ENCODE measurements around the gene NCK2. TPM values are rescaled to one million over a fixed set of nuclear protein-coding genes. Genes with fewer than 3 reads are reported as not detected.

The NCK2 gene
- polyA plus RNA-seq, 1 of the 3 experiments (the other 2 are of a cell fraction) = 42.8 TPM

- TF ChIP-seq, protein P1, sequence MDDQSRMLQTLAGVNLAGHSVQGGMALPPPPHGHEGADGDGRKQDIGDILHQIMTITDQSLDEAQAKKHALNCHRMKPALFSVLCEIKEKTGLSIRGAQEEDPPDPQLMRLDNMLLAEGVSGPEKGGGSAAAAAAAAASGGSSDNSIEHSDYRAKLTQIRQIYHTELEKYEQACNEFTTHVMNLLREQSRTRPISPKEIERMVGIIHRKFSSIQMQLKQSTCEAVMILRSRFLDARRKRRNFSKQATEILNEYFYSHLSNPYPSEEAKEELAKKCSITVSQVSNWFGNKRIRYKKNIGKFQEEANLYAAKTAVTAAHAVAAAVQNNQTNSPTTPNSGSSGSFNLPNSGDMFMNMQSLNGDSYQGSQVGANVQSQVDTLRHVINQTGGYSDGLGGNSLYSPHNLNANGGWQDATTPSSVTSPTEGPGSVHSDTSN (IDR thresholded peaks at IDR 0.05) = no peak
- TF ChIP-seq RFX5 (IDR thresholded peaks at IDR 0.05; ENCODE audit: low read length) = no peak
- TF ChIP-seq NRF1 (IDR thresholded peaks at IDR 0.05; ENCODE audit: low read depth, low read length) = no peak
Measured at GRCh38 chr2:105880637-105881036, 135.9 kb downstream of the NCK2 start (continued).

GRCh38 chr2:105881286-105882136 lies 136.8 kb downstream of the NCK2 start:
- Histone ChIP-seq H3K36me3 (replicated peaks in 1 of 2; ENCODE audit: control insufficient read depth in 1 of 2, insufficient read depth in 2 of 2, low read length in 1 of 2) (peaks cover 0 to 8% of the 10 kb centered on the region in 2 experiments), H3K9ac (no peak overlapping the region), H3K4me3 (ENCODE audit: low read depth in 2 of 2, low read length in 1 of 2) (no peak overlapping the region), H3K4me1 (ENCODE audit: control insufficient read depth in 1 of 2, insufficient read depth in 2 of 2, low read depth in 1 of 2, low read length in 1 of 2) (peaks cover 0 to 17% of the 10 kb centered on the region in 2 experiments; a peak in 2 of 4 replicates), H2AFZ (ENCODE audit: low read depth) (no peak overlapping the region), H3K27me3 (ENCODE audit: insufficient read depth) (no peaks in the 10 kb centered on the region), H3F3A (replicated peaks; ENCODE audit: insufficient read depth) (no peaks in the 10 kb centered on the region), H3K9me2 (no peaks in the 10 kb centered on the region), H3K4me2 (no peak overlapping the region), H3K79me2 (ENCODE audit: insufficient read depth) (peaks cover 16% of the 10 kb centered on the region), H4K20me1 (ENCODE audit: insufficient read depth) (peaks cover 16% of the 10 kb centered on the region; the same call in 1 of the 2 replicates), H3K27ac (ENCODE audit: low read depth in 2 of 2, low read length in 1 of 2) (no peak overlapping the region), H3K9me3 (no peaks in the 10 kb centered on the region)
- 96% methylated on average over 64 of the region's 79 CpGs for WGBS (ENCODE audit: low lambda C conversion rate)
- TF ChIP-seq RXRA (IDR thresholded peaks at IDR 0.05; ENCODE audit: borderline replicate concordance, low read depth) = no peak
- TF ChIP-seq POLR2AphosphoS5 (IDR thresholded peaks at IDR 0.05; ENCODE audit: low read depth, low read length) = no peak
- TF ChIP-seq FOXJ3 (CRISPR knock-in tag; IDR thresholded peaks at IDR 0.05) = no peak
- TF ChIP-seq FOSL2 (IDR thresholded peaks at IDR 0.05; ENCODE audit: borderline replicate concordance, low read depth) = no peak
- no peak for TF ChIP-seq GABPA (IDR thresholded peaks at IDR 0.05; ENCODE audit: low read depth)
- TF ChIP-seq ELF1 (IDR thresholded peaks at IDR 0.05) = no peak
- no peak for TF ChIP-seq RFX5 (IDR thresholded peaks at IDR 0.05; ENCODE audit: low read length)
- TF ChIP-seq JUND (IDR thresholded peaks at IDR 0.05) = no peak
- TF ChIP-seq SIN3A (IDR thresholded peaks at IDR 0.05; ENCODE audit: borderline replicate concordance, low read depth, low read length) = no peak
- TF ChIP-seq, protein P2, sequence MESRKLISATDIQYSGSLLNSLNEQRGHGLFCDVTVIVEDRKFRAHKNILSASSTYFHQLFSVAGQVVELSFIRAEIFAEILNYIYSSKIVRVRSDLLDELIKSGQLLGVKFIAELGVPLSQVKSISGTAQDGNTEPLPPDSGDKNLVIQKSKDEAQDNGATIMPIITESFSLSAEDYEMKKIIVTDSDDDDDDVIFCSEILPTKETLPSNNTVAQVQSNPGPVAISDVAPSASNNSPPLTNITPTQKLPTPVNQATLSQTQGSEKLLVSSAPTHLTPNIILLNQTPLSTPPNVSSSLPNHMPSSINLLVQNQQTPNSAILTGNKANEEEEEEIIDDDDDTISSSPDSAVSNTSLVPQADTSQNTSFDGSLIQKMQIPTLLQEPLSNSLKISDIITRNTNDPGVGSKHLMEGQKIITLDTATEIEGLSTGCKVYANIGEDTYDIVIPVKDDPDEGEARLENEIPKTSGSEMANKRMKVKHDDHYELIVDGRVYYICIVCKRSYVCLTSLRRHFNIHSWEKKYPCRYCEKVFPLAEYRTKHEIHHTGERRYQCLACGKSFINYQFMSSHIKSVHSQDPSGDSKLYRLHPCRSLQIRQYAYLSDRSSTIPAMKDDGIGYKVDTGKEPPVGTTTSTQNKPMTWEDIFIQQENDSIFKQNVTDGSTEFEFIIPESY (IDR thresholded peaks at IDR 0.05; ENCODE audit: borderline replicate concordance, low read depth) = no peak
- TF ChIP-seq USF2 (IDR thresholded peaks at IDR 0.05; ENCODE audit: borderline replicate concordance, low read depth, low read length) = no peak
- no peak for TF ChIP-seq NFIC (IDR thresholded peaks at IDR 0.05; ENCODE audit: borderline replicate concordance)
- TF ChIP-seq TEAD4 (IDR thresholded peaks at IDR 0.05; ENCODE audit: borderline replicate concordance, insufficient read depth) = no peak
- no peak for TF ChIP-seq TCF12 (IDR thresholded peaks at IDR 0.05)
- TF ChIP-seq RCOR1 (IDR thresholded peaks at IDR 0.05; ENCODE audit: low read length) = no peak
- no peak for TF ChIP-seq YY1 (IDR thresholded peaks at IDR 0.05; ENCODE audit: low read depth)
- CTCF ChIA-PET = interaction anchor here (0.6 kb wide), 1 partner anchor 89 kb away, joined by 3 read pairs; no protein-coding TSS in a partner anchor
- POLR2A ChIA-PET = no interaction called here
- no peak for DNase-seq

All from SK-N-SH (cell line).